ENCODE results near the gene MGAT4A. TPM values are rescaled to one million over a fixed set of nuclear protein-coding genes. Genes with fewer than 3 reads are reported as not detected.

Gene MGAT4A
- total and polyA plus RNA-seq, 3 donors from 2014 or later: 12.1 to 13.9 (median 13.8) TPM

GRCh38 chr2:98748292-98749065, 17.5 kb upstream of the MGAT4A start:
- Histone ChIP-seq H3K4me3 (no peak overlapping the region), H3K27ac (no peak overlapping the region), H3K9me3 (no peaks in the 10 kb centered on the region), H3K4me1 (no peaks in the 10 kb centered on the region), H3K36me3 (ENCODE audit: low read depth, missing control alignments) (no peaks in the 10 kb centered on the region), H3K27me3 (no peaks in the 10 kb centered on the region)
- no peak for TF ChIP-seq CTCF (IDR thresholded peaks at IDR 0.05)
- intact Hi-C loops (cut with DNase I; ENCODE audit: low total_unique reads): no loop called here
- WGBS, 2 donors: 70 to 80% methylated on average over 13 of the region's 13 CpGs
- DNase-seq: no peak

- H3K4me3 ChIP-seq: no peak overlapping the region
- TF ChIP-seq CTCF (IDR thresholded peaks at IDR 0.05): no peak
- no peak for TF ChIP-seq POLR2A (IDR thresholded peaks at IDR 0.05)
- intact Hi-C loops (cut with DNase I; ENCODE audit: low total_unique reads): no loop called here
- no peaks in the 10 kb centered on the region for H3K4me1 ChIP-seq
- no peaks in the 10 kb centered on the region for H3K9me3 ChIP-seq
- 73 to 78% methylated on average over 8 of the region's 8 CpGs for WGBS, 2 donors
- no peak for DNase-seq
- H3K36me3 ChIP-seq (ENCODE audit: low read depth, missing control alignments): no peaks in the 10 kb centered on the region
- H3K27me3 ChIP-seq: no peaks in the 10 kb centered on the region
- H3K27ac ChIP-seq: no peak overlapping the region
These were observed 17.0 kb upstream of the MGAT4A start for GRCh38 chr2:98747888-98748287.

- no peaks in the 10 kb centered on the region for H3K27me3 ChIP-seq
- no peaks in the 10 kb centered on the region for H3K36me3 ChIP-seq (ENCODE audit: low read depth, missing control alignments)
- intact Hi-C loops (cut with DNase I; ENCODE audit: low total_unique reads): no loop called here
- no peaks in the 10 kb centered on the region for H3K4me1 ChIP-seq
- no peak for DNase-seq
- TF ChIP-seq POLR2A (IDR thresholded peaks at IDR 0.05): no peak
- TF ChIP-seq CTCF (IDR thresholded peaks at IDR 0.05): no peak
- H3K4me3 ChIP-seq: no peak overlapping the region
- no peak overlapping the region for H3K27ac ChIP-seq
- H3K9me3 ChIP-seq: no peaks in the 10 kb centered on the region
These were observed 15.5 kb upstream of the MGAT4A start for GRCh38 chr2:98746426-98746825.

GRCh38 chr2:98744595-98744994, 13.7 kb upstream of the MGAT4A start:
- Histone ChIP-seq H3K27ac (no peak overlapping the region), H3K4me3 (no peak overlapping the region), H3K9me3 (no peaks in the 10 kb centered on the region), H3K27me3 (no peaks in the 10 kb centered on the region), H3K4me1 (no peaks in the 10 kb centered on the region), H3K36me3 (ENCODE audit: low read depth, missing control alignments) (no peaks in the 10 kb centered on the region)
- 79 to 80% methylated on average over 5 of the region's 5 CpGs for WGBS, 2 donors
- TF ChIP-seq CTCF (IDR thresholded peaks at IDR 0.05) (no peak), POLR2A (IDR thresholded peaks at IDR 0.05) (no peak)
- intact Hi-C loops (cut with DNase I; ENCODE audit: low total_unique reads): no loop called here
- DNase-seq: no peak

- Histone ChIP-seq H3K9me3 (no peaks in the 10 kb centered on the region), H3K27me3 (no peaks in the 10 kb centered on the region), H3K36me3 (ENCODE audit: low read depth, missing control alignments) (no peaks in the 10 kb centered on the region), H3K4me3 (no peak overlapping the region), H3K4me1 (no peaks in the 10 kb centered on the region), H3K27ac (no peak overlapping the region)
- no peak for TF ChIP-seq CTCF (IDR thresholded peaks at IDR 0.05)
- no peak for TF ChIP-seq POLR2A (IDR thresholded peaks at IDR 0.05)
- intact Hi-C loops (cut with DNase I; ENCODE audit: low total_unique reads): no loop called here
- 86 to 89% methylated on average over 1 of the region's 1 CpG for WGBS, 2 donors
- no peak for DNase-seq
These were observed 12.9 kb upstream of the MGAT4A start for GRCh38 chr2:98743835-98744234.

Data from testis (tissue), 3 donors.